T47D (cell line): ENCODE results near the gene HS6ST3.

Source experiments
- DNase-seq, 2 experiments: peaks; one replicate each; pipeline versions ENCODE4 v3.0.0 to v3.0.0-alpha.2; 2011 to 2012; ENCODE audit warnings: low read depth in 1 of 2, low spot score in 1 of 2
- JUND ChIP-seq: IDR thresholded peaks from 2 replicates; pipeline ENCODE4 v1.6.1; 2012; ENCODE audit warnings: low read depth
- in situ Hi-C: cut with HindIII; loops from 2 replicates; pipeline ENCODE4 v1.10.0; 2016; ENCODE audit warnings: low sequenced_read_pairs, low pct_unique_long_range_greater_than_20kb

HS6ST3 gene

DNA sequence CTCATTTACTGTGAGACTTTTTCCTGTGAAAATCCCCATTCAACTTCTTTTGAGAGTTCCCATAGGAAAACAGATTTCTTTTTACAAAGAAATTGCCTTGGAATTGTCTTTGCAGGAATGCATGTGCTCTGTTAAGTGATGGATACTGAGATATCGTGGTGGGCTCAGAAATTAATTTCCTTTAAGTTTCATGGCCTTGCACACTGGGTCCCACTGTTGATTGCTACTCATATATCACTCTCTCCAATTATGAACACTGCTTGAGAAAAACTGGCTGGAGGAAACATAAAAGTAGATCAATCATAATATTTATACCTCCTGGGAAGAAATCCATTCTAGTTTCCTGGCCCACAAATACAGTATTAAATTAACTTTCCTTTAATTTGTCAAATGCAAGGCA lies 773.1 kb downstream of the HS6ST3 start:
- in situ Hi-C loops, result no loop called here
- no peak for DNase-seq
- no peak for TF ChIP-seq JUND

DNA sequence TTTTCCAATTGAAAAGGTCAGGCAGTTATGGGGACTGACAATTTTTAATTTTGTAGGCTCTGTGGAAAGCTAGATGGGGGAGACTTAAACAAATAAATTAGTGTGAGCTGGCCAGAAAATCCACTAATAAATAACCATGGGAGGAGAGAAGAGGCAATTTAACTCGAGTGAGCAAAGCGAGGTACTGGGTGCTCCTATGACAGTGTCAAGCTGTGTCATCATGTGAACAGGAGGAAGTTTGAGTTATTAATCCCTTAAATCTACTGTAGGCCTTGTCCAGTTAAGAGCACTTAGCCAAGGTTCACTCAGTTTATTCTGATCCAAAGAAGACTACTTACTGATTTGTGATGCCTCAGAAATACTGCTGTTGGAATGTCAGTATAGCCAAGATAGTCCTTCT lies 781.6 kb downstream of the HS6ST3 start:
- in situ Hi-C loops, result no loop called here
- no peak for TF ChIP-seq JUND
- DNase-seq, result no peak

- DNase-seq, result no peak
- in situ Hi-C loops, result no loop called here
- TF ChIP-seq JUND, result no peak
Observed at GRCh38 chr13:96880419-96880818, 790.5 kb downstream of the HS6ST3 start.
